NK-92 (cell line): ENCODE data around the gene RPRD1B.

Experiments used
- DNase-seq: peaks from one replicate; lab custom pipeline; 2025; ENCODE audit not compliant: unreplicated experiment; lab: John Stamatoyannopoulos, UW

The RPRD1B gene

DNA sequence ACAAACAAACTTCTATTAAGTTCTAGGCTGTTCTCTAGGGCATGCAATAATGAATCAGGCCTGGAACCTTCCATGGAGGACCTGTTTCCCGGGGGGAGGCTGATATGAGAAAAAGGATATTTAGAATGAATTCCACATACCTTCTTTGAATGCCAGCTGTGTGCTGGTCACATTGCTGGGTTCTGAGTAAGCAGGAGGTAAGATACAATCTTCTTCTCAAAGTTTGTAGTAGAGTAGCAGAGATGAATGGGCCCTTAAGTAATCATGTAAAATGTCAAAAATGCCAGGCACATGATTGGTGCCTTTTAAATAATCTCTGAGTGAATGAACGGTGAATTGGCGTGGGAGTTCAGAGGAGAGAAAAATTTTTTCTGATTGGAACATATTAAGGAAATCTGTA is 84.1 kb downstream of the RPRD1B start:
- DNase-seq = no peak

DNA sequence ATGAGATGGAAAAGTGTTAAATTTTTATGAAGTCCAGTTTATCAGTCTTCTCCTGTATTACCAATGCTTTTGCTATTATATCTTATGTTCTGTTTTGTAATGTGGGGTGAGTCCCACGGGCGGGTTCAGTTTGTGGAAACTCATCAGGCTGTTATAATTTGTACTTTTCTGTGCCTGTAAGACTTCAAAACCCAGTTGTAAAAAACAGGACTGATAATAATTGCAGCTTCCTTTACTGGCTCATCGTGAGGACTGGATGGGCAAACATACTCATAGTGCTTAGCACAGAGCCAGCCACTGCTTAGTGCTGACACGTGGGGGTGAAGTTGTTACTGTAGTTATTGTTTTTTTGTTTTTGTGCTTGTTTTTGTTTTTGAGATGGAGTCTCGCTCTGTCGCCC is 85.9 kb downstream of the RPRD1B start:
- no peak for DNase-seq

DNA sequence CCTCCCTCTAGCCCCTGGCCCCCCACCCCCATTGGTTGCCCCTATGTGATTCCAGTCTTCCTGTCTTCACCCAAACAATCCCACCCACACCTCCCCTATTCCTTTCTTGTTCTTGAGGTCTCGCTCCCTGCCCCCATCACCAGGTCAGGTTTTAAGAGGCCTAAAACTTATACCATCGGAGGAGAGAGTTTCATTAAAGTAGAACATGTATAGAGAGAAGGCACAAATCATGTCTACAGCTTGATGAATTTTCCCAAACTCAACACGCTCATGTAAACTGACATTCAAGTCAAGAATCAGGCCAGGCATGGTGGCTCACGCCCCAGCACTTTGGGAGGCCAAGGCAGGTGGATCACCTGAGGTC is 87.1 kb downstream of the RPRD1B start:
- no peak for DNase-seq

DNA sequence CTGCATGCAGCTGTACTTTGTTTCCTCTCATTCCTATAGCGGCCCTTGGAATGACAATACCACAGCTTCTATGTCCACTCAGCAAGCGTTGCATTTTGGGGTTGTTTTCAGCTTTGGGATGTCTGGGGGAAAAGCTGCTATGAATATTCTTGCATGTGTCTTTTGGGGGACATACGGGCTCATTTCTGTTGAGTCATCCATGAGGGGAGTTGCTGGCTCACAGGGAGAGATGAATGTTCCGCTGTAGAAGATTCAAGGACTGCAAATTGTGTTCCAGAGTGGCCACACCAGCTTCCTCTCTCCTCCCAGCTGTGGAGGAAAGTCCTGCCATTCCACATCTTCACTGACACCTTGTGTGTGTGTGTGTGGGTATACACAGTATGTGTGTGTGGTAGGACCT is 88.2 kb downstream of the RPRD1B start:
- no peak for DNase-seq

DNA sequence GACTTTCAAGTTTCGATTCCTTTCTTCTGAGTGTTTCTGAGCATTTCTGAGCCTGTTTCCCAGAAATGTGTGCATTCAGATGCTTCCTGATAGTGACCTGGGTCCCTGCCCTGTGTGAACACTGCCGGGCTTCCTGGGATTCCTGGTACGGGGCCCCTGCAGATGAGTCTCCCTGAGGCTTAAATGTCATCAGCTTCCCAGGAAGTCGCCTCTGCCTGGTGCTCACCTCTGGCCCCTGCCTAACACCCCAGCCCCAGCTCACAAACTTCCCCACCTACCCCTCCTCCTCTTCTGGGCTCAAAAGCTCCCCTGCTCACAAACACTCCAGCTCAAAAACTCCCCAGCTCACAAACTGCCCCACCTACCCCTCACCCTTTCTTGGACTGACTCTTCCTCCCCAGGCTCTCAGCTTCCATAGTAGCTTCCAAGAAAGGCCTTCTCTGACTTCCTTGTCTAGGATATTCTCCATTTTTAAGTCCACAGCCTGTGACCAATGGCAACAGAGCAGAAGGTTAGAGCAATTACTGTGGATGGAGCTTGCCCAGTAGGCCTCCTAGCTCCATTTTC is 89.6 kb downstream of the RPRD1B start:
- DNase-seq = no peak

DNA sequence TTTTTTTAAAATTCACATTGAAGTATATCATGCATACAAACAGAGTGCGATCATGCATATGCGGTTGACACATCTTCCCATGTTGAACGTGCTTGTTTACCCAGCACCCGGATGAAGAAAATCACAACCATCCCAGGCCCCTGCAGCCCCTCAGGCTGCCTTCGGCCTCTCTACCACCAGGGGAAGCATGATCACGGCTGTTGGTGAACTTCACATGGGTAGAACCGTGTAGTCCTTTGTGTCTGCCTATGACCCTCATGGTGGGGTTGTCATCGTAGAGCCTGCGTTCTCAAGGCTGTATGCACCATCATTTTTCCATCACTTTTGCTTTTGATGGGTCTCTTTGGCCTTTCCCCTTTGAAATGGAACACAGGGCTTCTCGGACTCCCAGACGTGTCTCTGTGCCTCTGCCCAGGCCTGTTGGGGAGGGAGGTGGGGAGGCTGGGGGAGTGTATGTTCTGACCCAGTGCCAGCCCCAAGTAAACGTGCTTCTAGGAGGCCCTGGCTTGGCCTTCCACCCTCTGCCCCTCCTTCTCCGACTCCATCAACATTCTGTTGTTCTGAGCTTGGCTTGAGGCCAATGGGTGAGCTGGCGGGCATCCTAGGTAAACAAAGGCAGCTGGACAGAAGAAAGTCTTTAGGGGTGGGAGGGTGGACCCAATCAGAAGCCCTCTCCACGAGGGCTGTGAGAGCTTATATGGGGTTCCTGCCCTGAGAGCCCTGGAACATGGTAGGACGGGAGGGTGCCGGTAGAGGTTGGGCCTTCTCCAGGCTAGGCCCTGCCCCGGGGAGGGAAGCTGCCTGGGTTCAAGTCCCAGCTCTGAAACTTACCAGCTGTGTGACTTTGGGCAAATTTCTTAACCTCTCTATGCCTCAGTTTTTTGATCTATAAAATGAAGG is 91.9 kb downstream of the RPRD1B start:
- DNase-seq = no peak

DNA sequence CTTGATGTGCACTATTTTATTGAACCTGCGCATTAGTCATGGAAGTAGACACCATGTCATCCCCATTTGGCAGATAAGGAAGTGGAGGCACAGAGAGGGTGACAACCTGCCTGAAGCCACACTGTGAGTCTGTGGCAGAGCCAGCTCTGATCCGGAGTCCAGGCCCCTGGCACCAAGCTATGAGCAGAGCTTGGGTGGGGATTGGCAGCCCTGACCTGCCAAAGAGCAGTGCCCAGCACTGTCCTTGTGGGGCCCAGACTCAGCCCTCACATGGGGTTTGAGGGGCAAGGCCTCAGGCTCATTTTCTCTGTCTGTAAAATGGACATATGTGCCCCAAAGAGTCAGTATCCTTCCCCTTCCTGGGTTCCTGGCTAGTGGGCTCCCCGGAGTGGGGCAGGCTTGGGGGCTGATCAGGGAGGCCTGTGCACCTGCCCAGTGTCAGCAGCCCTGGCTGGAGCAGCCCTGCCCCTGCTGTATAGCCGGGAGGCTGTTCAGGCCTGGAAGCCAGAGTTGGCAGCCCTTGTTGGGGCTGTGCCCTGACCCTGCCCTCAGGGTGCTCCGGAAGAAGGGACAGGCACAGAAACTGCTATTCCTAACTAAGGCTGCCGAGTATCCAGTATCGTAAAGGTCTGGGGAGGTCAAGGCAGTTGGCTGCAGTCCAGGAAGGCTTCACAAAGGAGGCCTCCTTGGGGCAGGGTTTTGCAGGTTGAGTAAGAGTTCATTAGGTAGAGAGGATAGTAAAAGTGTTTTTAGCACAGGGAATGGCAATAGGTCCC is 92.8 kb downstream of the RPRD1B start:
- DNase-seq = no peak

DNA sequence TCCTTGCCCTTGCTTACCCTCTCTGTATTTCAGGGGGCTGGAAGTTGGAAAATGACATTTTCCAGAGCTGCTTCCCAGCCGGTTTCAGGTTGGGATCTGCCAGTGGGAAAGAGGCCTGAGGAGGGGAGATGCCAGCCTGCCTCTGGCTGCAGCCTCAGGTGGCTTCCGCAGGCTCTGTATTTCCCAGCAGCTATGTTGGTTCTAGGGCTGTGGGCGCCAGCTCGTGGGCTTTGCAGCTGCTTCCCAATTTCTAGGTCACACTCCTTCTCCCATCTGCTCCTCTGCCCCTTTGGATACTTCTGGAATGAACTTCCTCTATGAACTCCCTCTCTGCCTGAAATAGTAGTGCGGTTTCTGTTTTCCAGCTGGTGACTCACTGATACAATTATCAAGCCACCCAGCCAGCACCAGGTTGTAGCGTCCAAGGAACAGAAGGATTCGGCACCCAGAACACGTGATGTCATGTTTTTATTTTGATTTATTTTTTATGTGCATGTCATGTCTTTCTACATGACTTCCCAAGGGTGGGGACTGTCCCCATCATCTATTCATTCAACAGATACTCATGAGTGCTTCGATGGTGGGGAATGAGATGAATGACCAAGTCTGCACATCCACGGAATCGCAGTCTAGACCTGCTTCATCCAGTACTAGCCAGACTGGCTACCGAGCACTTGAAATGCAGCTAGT is 93.5 kb downstream of the RPRD1B start:
- DNase-seq = no peak

DNA sequence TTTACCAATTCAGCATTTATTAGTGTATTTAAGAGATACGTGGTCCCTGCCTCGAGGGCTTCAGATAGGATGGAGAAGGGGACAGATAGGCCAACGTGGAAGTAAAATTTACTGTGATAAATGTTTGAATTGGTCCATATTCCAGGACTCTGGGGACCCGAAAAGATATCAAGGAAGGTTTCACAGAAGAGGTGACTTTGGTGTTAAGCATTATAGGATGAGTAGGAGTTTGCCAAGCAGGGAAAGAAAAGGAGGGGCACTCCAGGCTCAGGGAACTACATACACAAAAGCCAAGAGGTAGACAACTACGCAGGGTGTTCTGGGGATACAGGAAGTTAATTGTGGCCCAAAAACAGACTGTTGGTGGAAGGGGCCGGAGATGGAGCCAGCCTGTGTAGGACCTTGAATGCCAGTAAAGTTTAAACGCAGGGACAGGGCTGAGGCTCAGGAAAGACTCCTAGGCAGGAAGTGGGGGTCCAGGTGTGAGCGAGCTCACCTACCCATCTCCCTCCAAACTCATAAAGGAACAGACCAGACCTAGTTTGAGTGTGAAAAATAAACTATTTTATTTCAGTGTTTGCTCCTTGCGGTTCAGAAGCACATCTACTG is 94.5 kb downstream of the RPRD1B start:
- no peak for DNase-seq

DNA sequence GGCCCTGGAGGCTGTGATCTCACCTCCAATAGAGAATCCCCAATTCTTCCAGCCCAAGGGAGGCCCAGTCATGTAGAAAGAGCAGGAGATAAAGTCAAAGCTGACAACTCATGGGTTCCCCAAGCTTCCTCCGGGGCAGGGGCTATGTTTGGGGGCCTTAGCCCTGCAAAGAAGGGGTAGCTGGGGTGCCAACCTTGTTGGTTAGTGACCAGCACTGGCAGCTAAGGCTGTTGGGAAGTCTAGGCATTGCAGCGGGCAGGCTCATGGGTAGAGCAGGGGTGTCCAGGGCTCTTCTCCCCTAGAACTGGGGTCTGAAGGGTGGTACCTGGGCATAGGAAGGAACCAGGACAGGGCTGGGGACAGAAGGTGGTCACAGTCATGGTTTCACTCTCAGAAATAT is 95.1 kb downstream of the RPRD1B start:
- no peak for DNase-seq

DNA sequence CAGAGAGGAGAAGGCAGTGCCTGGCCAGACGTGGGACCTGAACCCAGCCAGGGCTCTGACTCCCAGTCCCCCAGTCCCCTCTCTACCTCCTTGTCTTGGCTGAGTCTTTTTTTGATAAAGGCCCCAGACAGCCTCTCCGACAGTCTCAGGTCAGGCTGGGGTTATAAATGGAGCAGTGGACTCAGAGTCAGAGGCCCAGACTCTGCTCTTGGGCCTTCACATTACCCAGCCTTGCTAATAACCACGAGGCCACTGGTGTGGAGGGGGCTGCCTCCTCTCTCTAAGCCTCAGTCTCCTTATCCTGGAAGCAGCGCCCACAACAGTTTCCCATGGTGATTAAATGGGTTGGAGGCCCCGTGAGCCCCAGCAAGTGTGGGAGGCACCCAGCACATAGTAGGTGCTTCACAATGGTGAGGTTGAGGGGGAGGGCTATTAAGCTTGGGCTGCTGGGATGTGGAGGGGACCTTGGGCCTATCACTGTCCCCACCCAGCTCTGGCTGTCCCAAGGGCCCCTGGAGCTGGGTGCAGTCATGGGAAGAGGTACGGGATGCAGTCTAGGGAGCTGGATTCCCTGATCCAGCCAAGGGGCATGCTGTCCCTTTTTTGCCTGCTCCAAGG is 95.8 kb downstream of the RPRD1B start:
- DNase-seq = no peak

DNA sequence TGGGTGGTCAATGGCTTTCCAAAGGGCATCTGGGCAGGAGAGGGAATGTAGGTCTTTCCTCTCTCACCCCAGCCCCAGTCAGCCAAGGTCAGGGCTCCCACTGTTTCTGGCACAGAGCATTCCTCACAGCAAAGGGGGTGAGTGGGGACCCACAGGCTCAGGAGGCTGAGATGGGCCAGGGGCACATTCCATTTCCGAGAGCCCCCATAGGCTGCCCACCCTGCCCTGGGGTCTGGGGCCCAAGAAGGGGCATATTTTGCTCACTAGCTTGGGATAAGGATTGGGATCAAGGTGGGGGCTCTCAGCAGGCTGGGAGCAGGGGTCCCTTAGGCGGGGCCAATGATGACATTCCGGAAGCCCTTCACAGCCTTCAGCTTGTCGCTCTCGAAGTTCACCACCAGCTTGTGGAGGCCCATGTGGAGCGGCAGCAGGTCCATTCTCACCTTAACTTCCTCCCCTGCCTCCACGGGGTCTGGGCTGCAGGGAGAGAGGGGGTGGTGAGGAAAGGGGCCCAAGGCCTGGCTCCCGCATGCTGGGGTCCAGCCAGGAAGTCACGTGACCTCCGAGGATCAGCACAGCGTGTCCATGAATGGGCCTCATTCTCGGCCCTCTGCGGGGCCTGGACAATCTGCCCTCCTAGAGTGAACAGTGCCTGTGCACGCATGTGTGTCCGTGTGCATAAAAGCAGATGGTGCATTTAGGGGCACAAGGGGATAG is 96.5 kb downstream of the RPRD1B start:
- DNase-seq = no peak

DNA sequence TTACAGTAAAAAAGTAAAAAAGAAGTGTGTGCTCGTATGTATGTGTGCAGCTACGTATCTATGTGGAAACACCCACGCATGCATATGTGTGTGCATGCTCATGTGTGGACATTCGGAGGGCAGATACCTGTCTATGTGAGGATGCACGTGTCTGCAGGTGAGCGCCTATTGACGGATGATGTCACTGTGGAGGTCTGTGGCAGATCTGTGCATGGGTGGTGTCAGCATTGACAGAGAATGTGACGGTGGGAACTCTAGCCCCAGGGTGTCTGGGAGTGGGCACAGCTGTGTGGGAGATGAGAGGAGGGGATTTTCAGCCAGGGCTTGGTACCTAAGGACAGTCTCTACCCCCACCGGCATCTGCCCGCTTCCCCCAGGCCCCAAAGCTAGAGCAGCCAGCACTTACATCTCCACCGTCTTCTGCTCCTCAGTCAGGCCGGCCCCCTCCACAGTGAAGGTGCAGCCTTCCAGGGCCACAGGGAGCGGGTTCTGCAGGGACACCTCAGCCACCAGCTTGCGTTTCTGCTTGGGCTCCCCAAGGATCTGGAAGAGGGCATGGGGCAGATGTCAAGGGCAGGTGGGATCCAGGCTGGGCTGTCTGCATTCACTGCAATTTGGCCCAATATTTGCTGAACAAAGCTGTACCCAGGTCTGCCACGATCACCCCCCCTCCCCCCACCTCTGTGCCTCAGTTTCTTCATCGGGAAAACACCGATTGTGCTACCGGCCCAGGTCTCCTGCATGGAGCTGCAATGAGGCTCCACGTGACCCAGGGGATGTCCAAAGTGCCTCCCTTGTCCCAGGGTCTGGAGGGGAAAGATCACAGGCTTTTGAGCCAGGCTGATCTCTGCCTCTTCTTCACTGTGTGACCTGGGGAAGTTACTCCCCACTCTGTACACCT is 97.4 kb downstream of the RPRD1B start:
- no peak for DNase-seq

DNA sequence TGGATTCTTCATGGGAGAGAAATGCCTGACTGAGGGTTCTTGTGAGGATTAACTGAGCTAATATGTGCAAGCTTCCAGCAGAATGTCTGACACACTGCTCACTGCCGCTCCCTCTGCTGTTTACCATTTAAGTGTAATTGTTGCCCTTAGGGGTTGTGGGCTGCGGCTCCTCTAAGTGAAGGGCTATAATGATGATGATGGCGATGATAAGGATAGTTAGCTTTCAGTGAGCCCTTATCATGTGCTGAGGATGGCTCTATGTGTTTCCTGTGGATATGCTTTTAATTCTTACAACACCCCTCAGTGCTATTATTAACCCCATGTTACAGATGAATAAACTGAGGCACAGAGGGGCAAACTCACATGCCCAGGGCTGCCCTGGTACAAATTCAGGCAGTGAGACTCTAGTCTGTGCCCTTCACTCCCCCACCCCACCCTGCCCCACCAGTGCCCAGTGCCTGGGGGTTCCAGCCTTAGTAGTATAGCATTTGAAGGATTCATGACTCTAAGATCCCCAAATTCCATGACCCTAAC is 98.1 kb downstream of the RPRD1B start:
- no peak for DNase-seq

DNA sequence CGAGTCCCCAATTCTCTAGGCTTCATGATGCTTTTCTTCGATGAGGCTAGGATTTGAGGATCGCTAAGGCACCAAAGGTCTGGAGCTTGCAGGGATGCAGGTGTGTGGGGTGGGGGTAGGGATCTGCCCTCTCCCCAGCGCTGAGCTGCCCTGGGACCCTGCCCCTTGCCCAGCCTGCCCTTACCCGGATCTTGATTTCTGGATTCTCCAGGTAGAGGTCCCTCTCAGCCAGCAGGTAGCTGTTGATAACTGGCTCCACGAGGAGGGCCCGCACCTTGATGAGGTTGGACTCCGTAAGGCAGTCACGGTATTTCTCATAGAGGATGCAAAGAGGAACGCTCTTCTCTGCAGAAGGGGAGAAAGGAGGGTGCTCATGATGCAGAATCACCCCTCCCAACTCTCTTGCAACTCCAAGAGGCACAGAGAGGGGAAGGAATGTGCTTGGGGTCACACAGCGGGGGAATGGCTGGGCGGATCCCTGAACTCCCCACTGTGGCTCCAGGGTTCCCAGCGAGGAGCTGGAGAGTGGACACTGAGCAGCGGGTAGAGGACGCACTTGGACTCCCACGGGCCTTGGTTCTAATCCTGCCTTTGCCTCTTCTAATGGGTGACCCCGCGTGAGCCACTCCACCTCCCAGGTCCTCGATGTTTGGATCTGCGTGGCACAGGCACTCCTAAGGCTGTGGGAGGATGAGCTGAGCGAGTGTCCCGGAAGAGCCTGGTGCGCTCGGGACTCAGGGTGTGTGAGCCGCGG is 98.8 kb downstream of the RPRD1B start:
- no peak for DNase-seq

DNA sequence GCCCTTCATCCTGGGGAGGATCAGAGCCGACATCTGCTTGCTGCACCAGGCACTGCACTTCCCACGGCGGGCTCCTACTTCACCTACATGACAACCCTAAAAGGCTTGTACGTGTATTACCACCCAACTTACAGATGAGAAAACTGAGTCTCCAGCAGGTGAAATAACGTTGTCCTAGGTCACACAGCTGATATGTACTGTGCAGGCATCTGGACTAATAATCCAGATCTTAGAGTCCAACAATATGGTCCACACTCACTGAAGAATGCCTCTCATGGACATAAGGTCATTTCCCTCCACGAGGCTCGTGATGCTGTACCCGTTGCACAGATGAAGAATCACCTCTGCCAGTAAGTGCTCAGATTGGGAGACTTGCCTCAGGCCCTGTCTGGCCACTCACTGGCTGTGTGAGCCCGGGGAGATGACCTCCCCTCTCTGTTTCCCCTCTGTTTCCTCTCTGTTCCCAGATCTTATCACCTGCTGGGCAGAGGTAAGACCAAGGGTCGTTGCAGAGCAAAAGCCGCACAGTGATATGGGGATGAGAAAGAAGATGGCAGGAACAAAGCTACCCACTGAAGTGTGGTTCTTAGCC is 99.5 kb downstream of the RPRD1B start:
- DNase-seq = no peak

DNA sequence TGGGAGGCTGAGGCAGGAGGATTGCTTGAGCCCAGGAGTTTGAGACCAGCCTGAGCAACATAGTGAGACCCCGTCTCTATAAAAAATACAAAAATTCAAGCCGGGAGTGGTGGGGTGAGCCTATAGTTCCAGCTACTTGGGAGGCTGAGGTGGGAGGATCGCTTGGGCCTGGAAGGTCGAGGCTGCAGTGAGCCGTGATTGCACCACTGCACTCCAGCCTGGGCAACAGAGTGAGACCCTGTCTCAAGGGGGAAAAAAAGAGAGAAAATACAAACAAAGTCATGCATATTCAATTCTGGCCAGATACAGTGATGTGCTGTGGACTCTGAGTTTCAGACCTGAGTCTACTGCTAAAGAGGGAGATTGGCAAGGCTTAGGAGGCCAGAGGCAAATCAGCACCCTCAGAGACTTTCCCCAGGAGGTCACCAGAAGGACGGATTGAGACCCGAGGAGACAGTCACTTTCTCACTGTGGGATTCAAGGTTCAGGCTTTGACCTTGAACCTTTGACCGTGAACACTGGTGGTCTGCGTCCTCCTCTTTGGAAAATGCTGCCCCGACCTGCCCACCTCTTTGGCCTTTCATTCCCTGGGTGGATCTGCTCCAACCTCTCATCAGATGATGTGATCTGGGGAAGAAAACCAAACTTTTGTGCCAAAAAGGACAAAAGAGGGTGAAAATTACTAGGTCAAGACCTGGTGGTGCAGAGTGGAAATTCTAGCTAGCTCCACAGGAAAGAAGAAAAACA is 100.3 kb downstream of the RPRD1B start:
- DNase-seq = no peak
